Vagina (tissue), 2 donors: Measurements from ENCODE around the gene ACVR2B. TPM values are rescaled to one million over a fixed set of nuclear protein-coding genes. Genes with fewer than 3 reads are reported as not detected.

ENCODE experiments used
- DNase-seq, 2 donors: peaks; one replicate each; pipeline ENCODE4 v3.0.0-alpha.2; 2017; ENCODE audit errors: extremely low spot score in 2 of 2
- H3K27ac ChIP-seq: fragments of 200-600 bp; sonication (generic); one replicate; pipeline ENCODE4 v1.5.1; 2019
- H3K27me3 ChIP-seq: fragments of 200-600 bp; sonication (generic); one replicate; pipeline ENCODE4 v1.5.1; 2019
- H3K36me3 ChIP-seq, 2 donors: fragments of 200-600 bp; sonication (generic); one replicate each; pipeline ENCODE4 v1.5.1; 2017 to 2019
- H3K4me1 ChIP-seq: fragments of 200-600 bp; sonication (generic); one replicate; pipeline ENCODE4 v1.5.1; 2019
- H3K4me3 ChIP-seq, 2 donors: fragments of 200-600 bp; sonication (generic); 1 replicate in 1 of 2; 2 replicates in 1 of 2; pipeline ENCODE4 v1.5.1; 2016 to 2019
- H3K9me3 ChIP-seq: fragments of 200-600 bp; sonication (generic); one replicate; pipeline ENCODE4 v1.5.1; 2019
- POLR2A ChIP-seq, 2 donors: fragments of 450-650 bp; IDR thresholded peaks; one replicate each; pipeline ENCODE4 v1.6.1; 2017; ENCODE audit warnings: antibody characterized with exemption in 2 of 2, mild to moderate bottlenecking in 2 of 2, moderate library complexity in 2 of 2
- POLR2AphosphoS5 ChIP-seq, 2 donors: sonication (generic); formaldehyde crosslinking; IDR thresholded peaks; one replicate each; pipeline ENCODE4 v1.9.0; 2017; ENCODE audit warnings: antibody characterized with exemption in 2 of 2, mild to moderate bottlenecking in 2 of 2, low read depth in 1 of 2; ENCODE audit not compliant: insufficient read depth in 1 of 2
- intact Hi-C: fragments of 100-400 bp; cut with DNase I; formaldehyde crosslinking; loops from one replicate; pipeline ENCODE4 v1.15.1; 2023
- total RNA-seq: library from RNA; depleted of rRNA; stranded (reverse); fragments of >200 nt; gene quantifications from one replicate; pipeline ENCODE4 v1.2.3, GENCODE V29; 2016
- TF ChIP-seq, protein P1 (sequence below), 3 experiments: fragments of 450-650 bp in 2 of 3; fragments of 200-600 bp in 1 of 3; sonication (generic) in 1 of 3; IDR thresholded peaks; one replicate each; pipeline ENCODE4 v1.5.1; 2017 to 2019; ENCODE audit warnings: antibody characterized with exemption in 3 of 3, mild to moderate bottlenecking in 2 of 3, moderate library complexity in 2 of 3

Gene ACVR2B
- total RNA-seq, 1 donor from 2014 or later = 3.7 TPM

DNA sequence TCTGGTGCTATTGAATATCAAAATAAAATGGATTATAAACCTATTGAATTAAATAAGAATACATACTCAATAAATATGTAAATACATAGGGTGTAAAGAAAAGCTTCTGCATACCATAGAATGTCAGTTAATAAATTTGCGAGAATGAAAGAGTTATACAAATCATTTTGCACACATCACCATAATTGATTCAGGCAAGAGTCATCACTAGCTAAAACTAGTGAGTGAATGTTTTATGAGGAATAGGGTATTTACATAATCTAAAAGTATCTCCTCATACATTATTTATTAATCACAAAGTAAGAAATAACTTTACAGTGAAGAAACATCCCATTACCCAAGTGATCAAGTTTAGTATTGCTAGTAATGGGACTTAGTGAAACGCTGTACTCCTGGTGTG lies 56.0 kb downstream of the ACVR2B start:
- no peak for DNase-seq
- H3K27ac ChIP-seq = no peak overlapping the region

DNA sequence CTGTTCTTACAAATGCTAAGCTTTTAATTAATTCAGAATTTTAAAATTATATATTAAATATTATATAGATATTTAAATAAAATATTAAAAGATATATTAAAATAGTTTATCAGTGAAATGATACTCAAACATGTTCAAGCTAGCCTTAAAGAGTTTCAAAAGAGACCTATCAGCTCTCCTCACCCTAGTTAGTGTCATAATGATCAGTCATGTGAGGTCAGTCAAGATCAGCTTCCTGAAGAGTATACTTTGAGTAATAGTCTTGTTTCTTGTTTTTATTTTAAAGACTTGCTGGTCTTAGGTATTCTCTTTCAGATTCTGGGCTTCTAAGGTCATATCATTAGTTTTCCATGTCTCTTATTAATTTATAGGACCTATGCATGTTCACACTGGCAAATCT lies 56.9 kb downstream of the ACVR2B start:
- intact Hi-C loops = no loop called here
- peaks cover 0 to 18% of the 10 kb centered on the region in 2 donors for H3K36me3 ChIP-seq

More for the DNA sequence above, 56.0 kb downstream of the ACVR2B start:
- Histone ChIP-seq H3K36me3 (peaks cover 0 to 18% of the 10 kb centered on the region in 2 donors), H3K4me3 (no peak overlapping the region), H3K9me3 (no peaks in the 10 kb centered on the region), H3K4me1 (no peaks in the 10 kb centered on the region), H3K27me3 (no peaks in the 10 kb centered on the region)
- no peak for TF ChIP-seq POLR2A (IDR thresholded peaks at IDR 0.05)
- no peak for TF ChIP-seq POLR2AphosphoS5 (IDR thresholded peaks at IDR 0.05; ENCODE audit: insufficient read depth in 1 of 2, low read depth in 1 of 2)
- TF ChIP-seq, protein P1, sequence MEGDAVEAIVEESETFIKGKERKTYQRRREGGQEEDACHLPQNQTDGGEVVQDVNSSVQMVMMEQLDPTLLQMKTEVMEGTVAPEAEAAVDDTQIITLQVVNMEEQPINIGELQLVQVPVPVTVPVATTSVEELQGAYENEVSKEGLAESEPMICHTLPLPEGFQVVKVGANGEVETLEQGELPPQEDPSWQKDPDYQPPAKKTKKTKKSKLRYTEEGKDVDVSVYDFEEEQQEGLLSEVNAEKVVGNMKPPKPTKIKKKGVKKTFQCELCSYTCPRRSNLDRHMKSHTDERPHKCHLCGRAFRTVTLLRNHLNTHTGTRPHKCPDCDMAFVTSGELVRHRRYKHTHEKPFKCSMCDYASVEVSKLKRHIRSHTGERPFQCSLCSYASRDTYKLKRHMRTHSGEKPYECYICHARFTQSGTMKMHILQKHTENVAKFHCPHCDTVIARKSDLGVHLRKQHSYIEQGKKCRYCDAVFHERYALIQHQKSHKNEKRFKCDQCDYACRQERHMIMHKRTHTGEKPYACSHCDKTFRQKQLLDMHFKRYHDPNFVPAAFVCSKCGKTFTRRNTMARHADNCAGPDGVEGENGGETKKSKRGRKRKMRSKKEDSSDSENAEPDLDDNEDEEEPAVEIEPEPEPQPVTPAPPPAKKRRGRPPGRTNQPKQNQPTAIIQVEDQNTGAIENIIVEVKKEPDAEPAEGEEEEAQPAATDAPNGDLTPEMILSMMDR (IDR thresholded peaks at IDR 0.05) = no peak
- intact Hi-C loops = no loop called here

GRCh38 chr3:38511546-38511945 lies 57.9 kb downstream of the ACVR2B start:
- intact Hi-C loops = no loop called here
- Histone ChIP-seq H3K4me1 (no peaks in the 10 kb centered on the region), H3K27me3 (no peaks in the 10 kb centered on the region), H3K27ac (no peak overlapping the region), H3K9me3 (no peaks in the 10 kb centered on the region), H3K4me3 (no peak overlapping the region), H3K36me3 (peaks cover 0 to 18% of the 10 kb centered on the region in 2 donors)
- no peak for DNase-seq
- TF ChIP-seq, protein P1 (IDR thresholded peaks at IDR 0.05) = no peak
- no peak for TF ChIP-seq POLR2A (IDR thresholded peaks at IDR 0.05)
- no peak for TF ChIP-seq POLR2AphosphoS5 (IDR thresholded peaks at IDR 0.05; ENCODE audit: insufficient read depth in 1 of 2, low read depth in 1 of 2)

More for the DNA sequence above, 56.9 kb downstream of the ACVR2B start:
- Histone ChIP-seq H3K4me3 (no peak overlapping the region), H3K27ac (no peak overlapping the region), H3K27me3 (no peaks in the 10 kb centered on the region), H3K4me1 (no peaks in the 10 kb centered on the region), H3K9me3 (no peaks in the 10 kb centered on the region)
- TF ChIP-seq POLR2A (IDR thresholded peaks at IDR 0.05) (no peak), POLR2AphosphoS5 (IDR thresholded peaks at IDR 0.05; ENCODE audit: insufficient read depth in 1 of 2, low read depth in 1 of 2) (no peak)
- TF ChIP-seq, protein P1 (IDR thresholded peaks at IDR 0.05) = no peak
- DNase-seq = no peak

DNA sequence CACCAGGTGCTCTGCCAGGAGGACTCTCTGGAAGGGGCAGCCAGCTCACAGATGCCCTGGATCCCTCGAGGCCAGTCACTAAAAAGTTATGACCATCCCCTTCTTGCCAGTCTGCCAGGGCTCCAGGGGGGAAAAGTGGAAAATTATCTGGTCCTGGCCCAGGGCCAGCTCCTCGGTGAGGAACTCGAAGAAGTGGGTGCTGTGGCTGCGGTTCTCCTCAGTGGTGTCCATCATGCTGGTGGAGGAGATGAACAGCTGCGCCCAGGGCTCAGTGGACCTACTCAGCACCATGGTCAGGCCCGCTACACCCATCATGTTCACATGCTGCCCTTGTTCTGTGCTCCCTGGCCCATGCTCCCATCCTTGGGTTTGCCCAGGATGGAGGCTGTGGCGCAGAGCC lies 61.7 kb downstream of the ACVR2B start:
- H3K27me3 ChIP-seq = no peaks in the 10 kb centered on the region
- H3K4me3 ChIP-seq = no peak overlapping the region
- no peak overlapping the region for H3K27ac ChIP-seq
- TF ChIP-seq POLR2AphosphoS5 (IDR thresholded peaks at IDR 0.05; ENCODE audit: insufficient read depth in 1 of 2, low read depth in 1 of 2) (no peak), POLR2A (IDR thresholded peaks at IDR 0.05) (no peak)
- TF ChIP-seq, protein P1 (IDR thresholded peaks at IDR 0.05) = no peak
- intact Hi-C loops = no loop called here
- H3K9me3 ChIP-seq = no peaks in the 10 kb centered on the region
- H3K4me1 ChIP-seq = no peaks in the 10 kb centered on the region
- DNase-seq = no peak
- peaks cover 0 to 6% of the 10 kb centered on the region in 2 donors for H3K36me3 ChIP-seq

DNA sequence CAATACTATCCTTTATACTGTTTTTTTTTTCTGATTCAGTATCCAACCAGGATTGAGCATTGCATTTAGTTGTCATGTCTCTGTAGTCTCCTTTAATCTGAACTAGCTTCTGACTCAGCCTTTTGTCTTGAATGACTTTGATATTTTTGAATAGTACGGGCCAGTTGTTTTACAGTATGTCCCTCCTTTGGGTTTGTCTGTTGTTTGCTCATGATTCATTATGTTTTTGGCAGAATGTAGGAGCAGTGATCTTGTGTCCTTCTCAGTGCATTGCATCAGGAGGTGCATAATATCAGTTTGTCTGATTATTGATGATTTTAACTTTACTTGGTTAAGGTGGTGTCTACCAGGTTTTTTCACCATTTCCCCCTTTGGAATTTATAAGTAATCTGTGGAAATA lies 63.0 kb downstream of the ACVR2B start:
- no peaks in the 10 kb centered on the region for H3K4me1 ChIP-seq
- no peak overlapping the region for H3K4me3 ChIP-seq
- H3K27me3 ChIP-seq = no peaks in the 10 kb centered on the region
- no peak overlapping the region for H3K27ac ChIP-seq
- intact Hi-C loops = no loop called here
- H3K9me3 ChIP-seq = no peaks in the 10 kb centered on the region
- peaks cover 0 to 6% of the 10 kb centered on the region in 2 donors for H3K36me3 ChIP-seq
- TF ChIP-seq, protein P1 (IDR thresholded peaks at IDR 0.05) = no peak
- TF ChIP-seq POLR2AphosphoS5 (IDR thresholded peaks at IDR 0.05; ENCODE audit: insufficient read depth in 1 of 2, low read depth in 1 of 2) = no peak
- no peak for TF ChIP-seq POLR2A (IDR thresholded peaks at IDR 0.05)
- no peak for DNase-seq
